HL-60 (cell line): ENCODE measurements around the gene GAS2L2.

Source experiments
- CTCF ChIP-seq: IDR thresholded peaks from one replicate; pipeline ENCODE4 v1.5.1; 2011; ENCODE audit warnings: low read length, control low read depth, inconsistent platforms; ENCODE audit not compliant: insufficient read depth
- GABPA ChIP-seq: IDR thresholded peaks from 2 replicates; pipeline ENCODE4 v1.6.1; 2012; ENCODE audit warnings: low read depth
- REST ChIP-seq: IDR thresholded peaks from 2 replicates; pipeline ENCODE4 v1.6.1; 2012; ENCODE audit warnings: low read depth; ENCODE audit not compliant: insufficient replicate concordance

GRCh38 chr17:35766903-35767510 lies 14.0 kb upstream of the GAS2L2 start:
- TF ChIP-seq REST (no peak), CTCF (peak; percentile 27), GABPA (no peak)
